Astrocyte (in vitro differentiated cells and primary cell): ENCODE data around the gene C8A.

Source experiments
- CTCF ChIP-seq: IDR thresholded peaks from 2 replicates; pipeline ENCODE4 v1.5.1; 2011; ENCODE audit warnings: low read depth, mild to moderate bottlenecking, inconsistent platforms, low read length, moderate library complexity; ENCODE audit not compliant: insufficient read depth
- EZH2 ChIP-seq: IDR thresholded peaks from 2 replicates; pipeline ENCODE4 v1.6.1; 2012; ENCODE audit warnings: mild to moderate bottlenecking, low read length, inconsistent platforms; ENCODE audit not compliant: insufficient read depth

GRCh38 chr1:56838759-56839158 lies 15.8 kb upstream of the C8A start:
- no peak for TF ChIP-seq CTCF
- no peak for TF ChIP-seq EZH2
